NB4 (cell line): ENCODE measurements around the gene KIF5C.

Experiments
- POLR2A ChIP-seq: IDR thresholded peaks from 2 replicates; pipeline ENCODE4 v1.6.1; 2011; ENCODE audit warnings: mild to moderate bottlenecking; ENCODE audit not compliant: insufficient read length; ENCODE audit errors: extremely low read depth
- TF ChIP-seq, protein P1 (sequence below): IDR thresholded peaks from one replicate; pipeline ENCODE4 v1.5.1; 2012; ENCODE audit warnings: low read depth, low read length

DNA sequence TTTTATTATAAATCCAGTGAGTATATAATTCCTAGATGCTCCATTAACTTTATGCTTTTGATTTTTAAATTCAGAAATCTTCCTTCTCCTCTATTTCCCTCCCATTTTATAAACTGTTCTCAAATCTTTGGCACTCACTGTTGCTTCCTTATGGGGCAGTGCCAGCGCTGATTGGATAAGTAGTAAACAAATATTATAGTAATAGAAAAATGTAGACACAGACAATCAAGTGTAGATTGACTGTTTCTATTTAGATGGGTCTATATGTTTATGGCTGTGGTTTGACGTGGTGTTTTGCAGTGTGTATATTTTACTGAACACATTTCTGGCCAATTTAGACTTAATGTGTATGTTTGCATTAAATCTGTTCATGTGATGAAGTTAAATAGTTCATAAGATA lies 200.1 kb downstream of the KIF5C start:
- TF ChIP-seq, protein P1, sequence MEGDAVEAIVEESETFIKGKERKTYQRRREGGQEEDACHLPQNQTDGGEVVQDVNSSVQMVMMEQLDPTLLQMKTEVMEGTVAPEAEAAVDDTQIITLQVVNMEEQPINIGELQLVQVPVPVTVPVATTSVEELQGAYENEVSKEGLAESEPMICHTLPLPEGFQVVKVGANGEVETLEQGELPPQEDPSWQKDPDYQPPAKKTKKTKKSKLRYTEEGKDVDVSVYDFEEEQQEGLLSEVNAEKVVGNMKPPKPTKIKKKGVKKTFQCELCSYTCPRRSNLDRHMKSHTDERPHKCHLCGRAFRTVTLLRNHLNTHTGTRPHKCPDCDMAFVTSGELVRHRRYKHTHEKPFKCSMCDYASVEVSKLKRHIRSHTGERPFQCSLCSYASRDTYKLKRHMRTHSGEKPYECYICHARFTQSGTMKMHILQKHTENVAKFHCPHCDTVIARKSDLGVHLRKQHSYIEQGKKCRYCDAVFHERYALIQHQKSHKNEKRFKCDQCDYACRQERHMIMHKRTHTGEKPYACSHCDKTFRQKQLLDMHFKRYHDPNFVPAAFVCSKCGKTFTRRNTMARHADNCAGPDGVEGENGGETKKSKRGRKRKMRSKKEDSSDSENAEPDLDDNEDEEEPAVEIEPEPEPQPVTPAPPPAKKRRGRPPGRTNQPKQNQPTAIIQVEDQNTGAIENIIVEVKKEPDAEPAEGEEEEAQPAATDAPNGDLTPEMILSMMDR, result no peak
- no peak for TF ChIP-seq POLR2A
